TTC549 (cell line): Measurements from ENCODE around the gene ZYG11A.

Source experiments
- FAIRE-seq: peaks from 2 replicates; lab custom pipeline; 2012; peaks lifted over from hg19 to GRCh38; lab: Jason Lieb, UNC

Gene ZYG11A

DNA sequence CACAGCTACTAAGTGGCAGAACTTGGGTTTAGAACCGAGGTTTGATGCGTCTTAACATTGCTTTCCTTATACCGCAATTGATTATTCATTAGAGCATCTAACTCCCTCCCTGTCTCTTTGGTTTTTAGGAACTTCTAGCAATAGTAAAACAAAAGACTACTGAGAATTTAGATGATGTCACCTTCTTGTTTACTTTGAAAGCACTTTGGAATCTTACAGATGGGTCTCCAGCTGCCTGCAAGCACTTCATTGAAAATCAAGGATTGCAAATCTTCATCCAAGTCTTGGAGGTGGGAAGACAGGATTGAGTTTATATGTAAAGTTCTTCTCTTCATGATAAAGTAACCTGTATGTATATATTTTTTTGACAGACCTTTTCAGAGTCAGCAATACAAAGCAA lies 35.0 kb downstream of the ZYG11A start:
- no peak for FAIRE-seq

- FAIRE-seq: no peak
Measured at GRCh38 chr1:52880206-52880605, 37.6 kb downstream of the ZYG11A start.

DNA sequence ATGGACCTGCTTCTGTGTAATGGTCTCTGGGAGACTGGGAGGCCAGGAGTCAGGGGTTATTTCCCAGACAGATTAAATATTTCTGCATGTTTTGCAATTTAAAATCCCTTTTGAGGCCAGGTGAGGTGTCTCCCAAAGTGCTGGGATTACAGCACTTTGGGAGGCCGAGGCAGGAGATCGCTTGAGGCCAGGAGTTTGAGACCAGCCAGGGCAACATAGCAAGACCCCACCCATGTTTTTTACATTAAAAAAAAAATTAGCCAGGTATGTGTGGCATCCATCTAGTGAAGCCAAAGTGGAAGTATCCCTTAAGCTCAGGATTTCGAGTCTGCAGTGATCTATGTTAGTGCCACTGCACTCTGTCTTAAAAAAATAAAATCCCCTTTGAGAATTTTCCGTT lies 44.9 kb downstream of the ZYG11A start:
- no peak for FAIRE-seq

- FAIRE-seq: no peak
Measured at GRCh38 chr1:52892424-52893215, 50.1 kb downstream of the ZYG11A start.

DNA sequence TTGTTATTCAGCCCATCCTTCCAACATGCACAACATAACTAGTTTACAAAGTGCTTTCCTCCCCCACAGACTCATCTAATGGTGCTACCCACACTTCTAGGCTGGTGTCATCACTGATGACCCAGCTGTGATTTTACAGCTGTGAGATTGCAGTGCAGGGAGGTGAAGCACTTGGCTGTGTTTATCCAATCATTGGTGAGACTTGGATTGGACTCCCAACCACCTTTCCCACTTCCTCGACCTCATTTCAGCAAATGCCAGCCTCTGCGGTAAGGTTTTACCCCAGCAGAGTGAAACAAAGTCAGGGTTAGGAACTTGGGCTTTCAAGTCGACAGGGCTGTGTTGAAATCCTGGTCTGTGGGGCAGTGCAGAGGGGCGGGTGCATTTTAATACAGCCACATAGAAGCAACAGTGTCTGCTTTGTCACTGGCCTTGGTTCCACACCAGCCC lies 56.9 kb downstream of the ZYG11A start:
- no peak for FAIRE-seq

GRCh38 chr1:52900402-52900801 lies 57.8 kb downstream of the ZYG11A start:
- FAIRE-seq: no peak

- FAIRE-seq: no peak
Measured at GRCh38 chr1:52901384-52901783, 58.8 kb downstream of the ZYG11A start.

GRCh38 chr1:52904208-52904926 lies 61.8 kb downstream of the ZYG11A start:
- no peak for FAIRE-seq

DNA sequence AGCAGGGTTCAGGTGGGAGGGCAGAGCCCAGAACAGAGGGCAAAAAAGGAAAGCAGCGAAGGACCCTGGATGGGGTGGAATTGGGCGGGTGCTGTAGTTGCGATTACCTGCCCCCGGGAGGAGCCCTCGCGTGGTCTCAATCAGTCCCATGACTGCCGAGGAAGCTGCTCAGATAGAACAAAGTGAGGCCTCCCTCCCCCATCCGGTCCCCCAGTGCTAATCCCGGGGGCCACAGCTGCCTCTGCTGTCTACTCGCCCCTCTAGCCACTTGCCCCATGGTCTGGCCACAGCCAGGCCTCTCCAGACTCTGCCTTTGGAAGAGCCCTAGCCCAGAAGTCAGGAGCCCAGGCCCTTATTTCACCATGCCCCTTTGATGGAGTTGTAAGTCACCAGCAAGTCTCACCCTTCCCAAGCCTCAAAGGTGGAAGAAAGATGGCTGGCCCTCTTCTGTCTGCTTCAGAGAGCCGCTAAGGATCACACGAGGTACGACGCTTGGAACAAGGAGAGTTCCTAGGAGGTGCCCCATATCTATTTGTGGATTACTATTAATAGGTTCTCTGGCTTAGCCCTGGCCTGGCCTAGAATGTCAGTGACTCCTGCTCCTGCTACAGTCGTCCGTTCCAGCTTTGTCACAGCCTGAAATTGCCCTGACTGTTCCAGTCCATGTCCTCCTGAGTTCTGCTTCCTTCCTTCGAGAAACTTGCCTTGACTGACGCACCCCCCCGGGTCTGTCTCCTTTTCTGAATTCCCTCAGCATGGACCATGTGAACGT lies 62.6 kb downstream of the ZYG11A start:
- no peak for FAIRE-seq

DNA sequence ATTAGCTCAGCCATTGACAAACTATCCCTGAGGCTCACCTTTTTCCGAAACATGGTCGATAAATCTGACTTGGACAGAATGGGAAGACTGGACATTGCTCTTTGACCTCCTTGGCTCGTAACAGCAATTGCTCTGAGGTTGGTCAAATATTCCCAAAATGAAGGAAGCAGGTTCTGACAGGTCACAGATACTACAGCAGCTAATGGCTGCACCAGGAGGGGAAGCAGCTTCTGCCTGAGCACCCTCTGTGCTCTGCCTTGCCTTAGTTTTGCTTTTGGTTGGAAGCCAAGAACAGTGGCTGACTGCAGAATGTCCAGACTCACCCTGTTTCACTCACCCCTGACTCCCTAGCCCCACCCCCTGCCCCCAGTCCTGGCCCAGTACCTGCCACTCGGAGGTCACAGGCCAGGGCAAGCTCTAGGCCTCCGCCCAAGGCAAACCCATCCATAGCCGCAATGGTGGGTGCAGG lies 63.6 kb downstream of the ZYG11A start:
- FAIRE-seq: no peak

GRCh38 chr1:52907068-52907811 lies 64.7 kb downstream of the ZYG11A start:
- no peak for FAIRE-seq

- no peak for FAIRE-seq
Measured at GRCh38 chr1:52907812-52908153, 65.2 kb downstream of the ZYG11A start.

DNA sequence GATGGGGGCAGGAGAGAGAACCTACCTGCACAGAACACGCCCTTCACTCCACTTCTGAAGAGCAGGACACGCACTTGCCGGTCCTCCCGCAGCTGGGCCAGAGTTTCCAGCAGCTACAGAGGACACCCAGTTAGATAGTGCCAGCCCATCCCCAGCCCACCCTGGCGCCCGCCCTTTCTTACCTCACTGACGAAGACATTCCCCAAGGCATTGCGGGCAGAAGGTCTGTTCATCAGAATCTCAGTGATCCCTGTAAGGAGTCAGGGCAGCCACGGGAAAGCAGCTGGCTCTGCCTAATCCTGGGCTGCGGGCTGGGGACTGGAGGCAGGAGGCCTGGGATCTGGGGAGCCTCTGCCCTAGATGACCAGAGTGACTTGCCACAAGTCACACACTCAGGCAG lies 69.0 kb downstream of the ZYG11A start:
- FAIRE-seq: no peak

- no peak for FAIRE-seq
Measured at GRCh38 chr1:52913014-52913413, 70.5 kb downstream of the ZYG11A start.

- FAIRE-seq: no peak
Measured at GRCh38 chr1:52913537-52913936, 71.0 kb downstream of the ZYG11A start.

- FAIRE-seq: no peak
Measured at GRCh38 chr1:52914463-52914862, 71.9 kb downstream of the ZYG11A start.

- FAIRE-seq: no peak
Measured at GRCh38 chr1:52915211-52915854, 72.8 kb downstream of the ZYG11A start.

DNA sequence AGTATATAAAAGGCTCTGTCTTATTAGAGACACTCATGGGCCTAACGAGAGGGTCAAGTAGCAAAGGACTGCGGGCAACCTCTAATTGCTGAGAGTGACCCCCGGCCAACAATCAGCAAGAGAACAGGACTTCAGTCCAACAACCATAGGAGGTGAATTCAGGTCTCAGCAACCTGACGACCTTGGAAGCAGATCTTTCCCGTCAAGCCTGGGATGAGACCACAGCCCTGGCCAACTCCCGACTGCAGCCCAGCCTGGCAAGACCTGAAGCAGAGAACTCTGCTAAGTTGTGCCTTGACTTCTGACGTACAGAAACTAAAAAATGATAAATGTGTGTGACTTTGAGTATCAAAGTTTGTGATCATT lies 73.3 kb downstream of the ZYG11A start:
- no peak for FAIRE-seq

DNA sequence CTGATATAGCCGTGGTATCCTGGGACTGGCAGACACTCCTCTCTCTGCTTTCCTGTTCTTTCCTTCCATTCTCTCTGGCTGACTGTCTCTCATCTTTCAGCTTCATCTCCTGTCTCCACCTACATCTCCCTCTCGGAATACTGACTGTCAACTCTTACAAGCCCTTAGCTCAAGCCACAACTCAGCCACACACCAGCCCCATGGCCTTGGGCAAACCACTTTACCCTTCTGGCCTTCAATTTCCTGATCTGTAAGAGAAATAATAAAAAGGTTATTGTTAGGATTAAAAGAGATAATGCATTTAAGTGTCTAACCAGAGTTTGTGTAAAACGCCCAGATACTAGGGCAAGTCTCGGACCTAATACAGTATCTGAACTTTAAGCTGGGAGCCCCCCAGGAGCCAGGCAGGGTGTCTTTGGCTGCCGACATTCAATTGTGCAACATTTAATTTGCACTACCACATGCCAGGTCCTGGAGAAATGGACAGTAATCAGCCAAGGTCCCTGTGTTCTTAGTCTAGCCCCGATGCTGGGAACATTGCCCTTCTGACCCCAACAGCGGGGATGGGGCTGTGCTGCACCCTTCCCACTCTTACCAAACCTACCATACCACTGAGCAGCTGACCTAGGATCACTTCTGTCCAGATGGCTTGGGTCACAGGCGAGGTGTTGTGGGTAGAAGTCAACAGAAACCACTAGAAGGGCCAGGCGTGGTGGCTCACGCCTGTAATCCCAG lies 73.8 kb downstream of the ZYG11A start:
- no peak for FAIRE-seq

DNA sequence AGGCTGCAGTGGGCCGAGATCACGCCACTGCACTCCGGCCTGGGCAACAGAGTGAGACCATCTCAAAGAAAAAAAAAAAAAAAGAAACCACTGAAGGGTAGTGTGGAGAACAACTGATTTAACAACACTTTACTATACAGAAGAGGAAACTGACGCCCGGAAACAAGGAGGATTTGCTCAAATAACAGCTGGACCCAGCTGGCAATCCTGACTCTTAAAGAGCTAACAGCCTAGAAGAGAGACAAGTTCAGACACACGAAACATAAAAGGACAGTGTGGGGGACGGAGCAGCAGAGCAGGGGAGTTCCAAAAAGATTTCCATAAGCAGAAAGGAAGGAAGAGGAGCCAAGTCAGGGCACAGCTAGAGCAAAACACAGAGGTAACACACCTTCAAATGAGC lies 74.6 kb downstream of the ZYG11A start:
- FAIRE-seq: no peak

DNA sequence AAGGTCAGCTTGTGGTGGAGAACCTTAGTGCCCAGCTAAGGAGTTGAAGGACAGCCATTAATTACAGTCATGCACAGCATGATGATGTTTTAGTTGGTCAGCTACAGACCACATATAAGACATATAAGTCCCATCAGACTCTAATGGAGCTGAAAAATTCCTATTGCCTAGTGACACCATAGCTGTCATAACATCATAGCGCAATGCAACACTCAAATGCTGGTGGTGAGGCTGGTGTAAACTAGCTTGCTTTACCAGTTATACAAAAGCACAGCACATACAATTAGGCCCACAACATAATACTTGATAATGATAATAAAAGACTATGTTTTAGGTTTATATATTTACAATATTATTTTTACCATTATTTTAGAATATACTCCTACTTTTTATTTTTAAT lies 75.0 kb downstream of the ZYG11A start:
- no peak for FAIRE-seq
